ENCODE results near the gene HDAC1. TPM values are rescaled to one million over a fixed set of nuclear protein-coding genes. Genes with fewer than 3 reads are reported as not detected.
A peak's percentile ranks its signal among the peaks of the same experiment; 100 is the strongest.

HDAC1 gene
- total and polyA plus RNA-seq, 2 of the 13 experiments (the other 11 are each of a cell fraction or from before 2014, with no cell fraction given): 93.5 to 189 TPM

GRCh38 chr1:32311709-32312393 lies 20.0 kb downstream of the HDAC1 start (continued):
- TF ChIP-seq ZNF142 (CRISPR knock-in tag; IDR thresholded peaks at IDR 0.05) (no peak), AHR (CRISPR knock-in tag; IDR thresholded peaks at IDR 0.05) (no peak), HNRNPL (IDR thresholded peaks at IDR 0.05; ENCODE audit: low read depth, low read length) (no peak), ZNF569 (CRISPR knock-in tag; IDR thresholded peaks at IDR 0.05; ENCODE audit: borderline replicate concordance) (no peak), GATAD1 (CRISPR knock-in tag; IDR thresholded peaks at IDR 0.05) (0 out of 2 replicates have a peak, but pooled peaks have one; percentile 12), SIN3A (IDR thresholded peaks at IDR 0.05; ENCODE audit: borderline replicate concordance, low read depth, low read length) (no peak), HNF1A (IDR thresholded peaks at IDR 0.05; ENCODE audit: low read depth) (no peak), HNF1A (CRISPR knock-in tag; IDR thresholded peaks at IDR 0.05; ENCODE audit: borderline replicate concordance) (no peak), WIZ (CRISPR knock-in tag; IDR thresholded peaks at IDR 0.05) (no peak), ZNF891 (CRISPR knock-in tag; IDR thresholded peaks at IDR 0.05) (no peak), HDAC1 (CRISPR knock-in tag; IDR thresholded peaks at IDR 0.05) (peak; percentile 44; the same call in 1 of the 2 replicates), FOXP4 (CRISPR knock-in tag; IDR thresholded peaks at IDR 0.05) (peak; percentile 57), ETV5 (CRISPR knock-in tag; IDR thresholded peaks at IDR 0.05; ENCODE audit: borderline replicate concordance) (peak; percentile 14; the same call in 1 of the 2 replicates), U2AF1 (optimal IDR thresholded peaks at IDR 0.05; ENCODE audit: low read depth, low read length) (no peak), ZZZ3 (CRISPR knock-in tag; IDR thresholded peaks at IDR 0.05; ENCODE audit: borderline replicate concordance) (no peak), ZSCAN20 (CRISPR knock-in tag; IDR thresholded peaks at IDR 0.05; ENCODE audit: borderline replicate concordance) (0 out of 2 replicates have a peak, but pooled peaks have one; percentile 63)

All from HepG2 (cell line).